Epidermal melanocyte (primary cell): Measurements from ENCODE around the gene CLEC20A.

Experiments
- DNase-seq: peaks from one replicate; pipeline ENCODE4 v3.0.0; 2011; ENCODE audit warnings: low spot score; ENCODE audit not compliant: insufficient read length

The CLEC20A gene

DNA sequence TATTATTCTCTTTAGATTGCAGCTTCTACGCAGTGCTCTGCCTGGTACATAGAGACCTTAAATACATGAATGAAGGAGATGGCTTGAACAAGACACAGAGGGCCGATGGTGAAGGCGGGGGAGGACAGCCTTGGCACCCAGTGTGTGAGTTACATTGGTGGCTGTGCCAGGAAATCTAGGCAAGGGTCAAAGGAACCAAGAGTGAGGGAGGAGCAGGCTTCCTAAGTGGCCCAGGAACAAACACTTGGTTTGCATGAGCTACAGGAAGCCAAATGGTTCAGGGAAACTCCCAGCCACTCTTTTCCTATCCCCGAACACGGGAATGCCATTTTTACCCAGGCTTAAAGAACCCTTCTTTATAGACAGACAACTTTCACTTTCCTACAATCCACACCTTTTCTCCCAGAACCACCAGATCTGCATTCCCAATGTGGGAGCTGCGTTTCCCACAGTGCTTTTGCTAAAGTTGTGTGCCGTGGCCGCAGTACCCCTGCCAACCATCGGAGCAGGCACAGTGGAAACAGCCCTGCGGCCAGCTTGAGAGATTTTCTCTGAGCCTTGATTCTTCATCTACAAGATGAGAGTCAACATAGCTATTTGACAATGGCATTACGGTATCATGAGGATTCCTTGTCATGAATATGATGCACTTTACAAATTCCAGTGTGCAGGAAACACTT, 3.5 kb upstream of the CLEC20A start:
- no peak for DNase-seq

GRCh38 chr1:178498896-178499675, 2.3 kb upstream of the CLEC20A start:
- DNase-seq = no peak

- no peak for DNase-seq
Measured at GRCh38 chr1:178497903-178498478, 1.2 kb upstream of the CLEC20A start.

DNA sequence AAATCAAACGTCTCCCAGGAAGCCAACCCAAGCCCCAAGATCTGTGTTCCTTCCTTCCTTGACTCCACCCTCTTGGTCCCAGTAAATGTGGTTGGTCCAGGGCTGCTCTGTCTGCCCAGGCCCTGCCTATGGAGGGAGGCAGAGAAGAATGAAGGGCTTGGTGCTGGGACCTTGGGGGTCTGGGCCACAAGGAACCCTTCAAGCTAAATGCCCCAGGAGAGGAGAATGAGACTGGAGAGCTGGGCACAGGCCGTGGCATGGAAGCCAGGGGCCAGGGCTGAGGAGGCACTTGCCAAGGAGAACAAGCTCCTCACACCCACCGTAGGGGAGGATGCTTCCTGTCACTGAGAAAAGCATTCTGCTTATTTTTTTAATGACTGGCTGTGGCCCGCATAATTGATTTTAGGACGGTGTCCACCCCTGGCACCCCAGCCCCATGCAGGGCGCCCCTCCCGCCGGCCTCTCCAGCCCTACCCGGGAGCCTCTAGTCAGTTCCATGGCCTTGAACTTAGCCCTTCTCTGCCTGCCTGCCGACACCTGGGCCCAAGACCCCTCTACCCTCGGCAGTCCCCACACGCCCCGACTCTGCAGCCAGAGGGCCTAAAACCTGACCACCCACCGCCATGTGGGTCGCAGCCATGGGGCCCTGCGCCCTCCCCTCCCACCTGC, 889 bp downstream of the CLEC20A start:
- DNase-seq = no peak

DNA sequence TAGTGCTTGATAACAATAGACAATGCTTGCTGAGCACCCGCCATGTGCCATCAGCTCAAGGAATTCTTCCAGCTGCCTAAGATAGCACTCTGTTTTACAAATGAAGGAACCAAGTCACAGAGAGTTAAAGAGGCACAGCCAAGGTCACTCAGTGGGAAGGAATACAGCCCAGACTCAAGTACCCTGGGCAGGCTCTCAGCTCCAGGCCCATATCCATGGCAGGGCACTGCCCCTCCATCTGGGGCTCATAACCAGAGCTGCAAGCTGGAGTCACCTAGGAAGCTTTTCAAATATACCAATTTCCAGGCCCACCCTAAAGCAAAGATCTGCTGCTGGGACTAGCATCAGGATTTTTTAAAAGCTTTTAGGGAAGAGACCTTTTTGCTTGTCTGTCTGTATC, 1.6 kb downstream of the CLEC20A start:
- no peak for DNase-seq

DNA sequence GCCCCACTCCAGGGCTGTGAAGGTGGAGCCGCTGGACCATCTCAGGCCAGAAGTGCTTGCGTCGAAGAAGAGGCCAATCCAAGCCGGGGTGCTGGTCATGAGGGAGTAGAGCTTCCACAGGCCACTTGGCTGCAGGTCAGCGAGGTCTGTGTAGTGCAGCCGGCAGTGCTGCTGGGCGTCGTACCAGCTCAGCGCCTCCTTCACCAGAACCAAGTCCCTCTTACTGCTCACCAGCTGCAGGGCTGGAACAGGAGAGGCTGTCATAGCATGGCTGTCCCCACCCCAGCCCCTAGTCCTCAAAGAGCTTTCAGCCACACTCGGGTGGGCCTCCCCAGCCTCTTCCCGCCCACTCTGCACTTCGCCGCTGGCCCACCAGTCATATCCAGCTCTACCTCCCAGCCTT, 2.2 kb downstream of the CLEC20A start:
- no peak for DNase-seq

GRCh38 chr1:178493301-178493741, 3.4 kb downstream of the CLEC20A start:
- no peak for DNase-seq

GRCh38 chr1:178492341-178492740, 4.4 kb downstream of the CLEC20A start:
- no peak for DNase-seq

- DNase-seq = no peak
Measured at GRCh38 chr1:178491721-178492120, 5.0 kb downstream of the CLEC20A start.

DNA sequence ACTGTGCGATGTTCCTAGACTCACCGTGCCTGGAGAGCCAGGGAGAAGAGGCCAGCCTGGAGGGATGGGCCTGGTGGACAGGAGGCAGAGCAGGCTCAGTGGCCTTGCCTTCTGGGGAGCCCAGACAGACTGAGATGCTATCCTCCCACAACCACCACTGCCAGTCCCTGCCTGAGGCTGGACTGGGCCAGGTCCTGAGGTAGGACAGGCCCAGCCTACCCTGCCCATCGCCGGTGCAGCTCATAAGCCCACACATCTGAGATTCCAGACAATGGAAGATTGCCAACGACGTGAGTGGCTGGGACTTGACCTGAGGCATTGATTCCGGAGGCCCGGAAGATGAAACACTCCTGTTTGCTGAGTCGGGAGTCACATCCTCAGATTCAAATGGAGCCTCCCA, 5.8 kb downstream of the CLEC20A start:
- no peak for DNase-seq

DNA sequence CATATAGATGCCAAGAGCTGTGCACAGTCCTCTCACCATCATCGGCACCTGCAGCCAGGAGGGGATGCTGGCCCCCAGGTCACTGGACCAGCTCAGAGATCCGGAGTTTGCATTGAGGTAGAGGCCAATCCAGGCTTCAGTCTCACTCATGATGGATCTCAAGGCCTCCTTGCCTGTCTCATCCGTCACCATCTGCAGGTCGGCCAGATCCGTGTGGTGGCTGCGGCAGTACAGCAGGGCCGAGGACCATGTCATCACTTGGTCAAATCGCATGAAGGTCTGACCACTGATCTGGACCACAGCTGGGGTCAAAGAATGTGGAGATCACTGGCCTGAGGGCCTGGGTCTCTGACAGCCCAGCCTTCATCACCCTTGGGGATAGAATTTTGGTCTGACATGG, 6.6 kb downstream of the CLEC20A start:
- no peak for DNase-seq

DNA sequence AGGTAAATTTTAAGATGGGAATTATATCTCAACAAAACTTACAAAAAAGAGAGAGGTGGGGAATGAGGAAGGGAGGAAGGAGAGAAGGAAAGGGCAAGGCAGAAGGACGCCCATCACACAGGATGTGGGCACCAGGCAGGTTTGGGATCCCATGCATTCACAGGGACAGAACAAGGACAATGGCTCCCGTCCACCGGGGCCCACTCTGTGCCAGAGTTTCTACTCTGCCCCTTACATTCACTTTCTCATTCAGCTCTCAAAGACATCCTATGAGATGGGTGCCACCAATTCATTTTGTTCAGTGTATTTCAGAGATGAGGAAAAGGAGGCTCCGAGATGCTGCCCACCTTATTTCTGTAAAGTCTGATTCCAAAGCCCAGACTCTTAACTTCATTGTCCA, 7.4 kb downstream of the CLEC20A start:
- no peak for DNase-seq

DNA sequence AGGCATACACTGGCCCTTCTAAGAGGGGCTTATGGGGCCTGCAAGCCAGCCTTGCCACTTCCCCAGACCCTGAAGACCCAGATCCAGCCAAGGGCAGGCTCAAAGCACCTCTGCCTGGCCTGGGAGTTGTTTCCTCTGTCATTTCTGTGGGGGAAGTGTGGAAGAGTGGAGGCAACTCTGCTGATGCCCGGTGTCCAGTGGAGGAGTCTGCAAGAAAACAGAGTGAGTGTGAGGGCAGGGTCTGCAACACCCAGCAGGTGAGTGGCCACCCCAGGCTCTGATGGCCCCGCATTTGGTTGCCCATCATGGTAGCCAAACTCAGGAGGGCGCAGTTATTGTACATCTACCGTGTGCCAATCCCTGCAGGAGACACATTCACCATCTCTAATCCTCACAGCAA, 8.4 kb downstream of the CLEC20A start:
- no peak for DNase-seq

GRCh38 chr1:178487070-178487615, 9.6 kb downstream of the CLEC20A start:
- no peak for DNase-seq

DNA sequence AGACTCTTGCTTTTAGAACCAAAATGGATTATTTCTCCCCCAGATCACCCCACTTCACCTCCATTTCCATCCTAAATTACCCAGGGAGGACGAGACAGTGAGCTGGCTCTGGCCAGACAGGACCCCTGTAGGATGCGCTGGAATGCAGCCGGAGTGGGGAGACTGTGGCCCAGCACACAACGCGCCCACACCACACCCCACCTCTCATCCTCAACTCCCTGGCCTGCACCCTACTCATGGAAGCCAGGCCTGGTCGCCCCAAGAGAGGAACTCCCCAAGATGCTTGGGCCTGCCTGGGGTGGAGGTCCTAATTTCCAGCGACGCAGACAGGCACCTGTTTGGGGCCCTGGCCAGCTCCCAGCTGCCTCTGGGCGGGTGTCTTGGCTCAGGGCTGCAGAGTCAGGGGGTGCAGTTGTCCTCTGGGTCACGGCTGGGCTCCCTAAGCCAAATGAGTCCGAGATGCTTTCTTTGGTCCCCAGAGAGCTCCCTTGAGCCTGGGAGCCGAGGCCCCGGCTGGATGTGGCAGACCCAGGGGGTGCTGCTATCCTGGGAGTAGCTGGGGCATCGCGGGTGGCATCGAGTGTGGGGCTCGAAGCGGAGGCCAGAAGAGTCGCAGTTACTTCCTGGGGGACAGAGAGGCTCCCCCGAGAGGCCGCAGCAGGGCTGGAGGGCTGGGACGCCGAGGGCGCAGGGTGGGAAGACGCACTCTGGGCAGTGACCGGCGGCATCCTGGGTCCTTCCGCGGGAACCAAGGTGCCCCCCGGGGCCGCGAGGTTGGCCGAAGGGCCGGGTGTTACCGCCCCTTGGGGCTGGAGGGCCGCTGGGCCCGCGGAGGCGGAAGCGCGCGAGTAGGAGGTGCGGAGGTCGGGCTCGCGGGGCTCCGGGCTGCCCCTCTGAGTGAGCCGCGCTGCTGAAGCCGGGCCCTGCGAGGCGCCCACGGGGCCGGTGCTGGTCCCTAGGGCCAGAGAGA, 10.4 kb downstream of the CLEC20A start:
- DNase-seq = no peak

DNA sequence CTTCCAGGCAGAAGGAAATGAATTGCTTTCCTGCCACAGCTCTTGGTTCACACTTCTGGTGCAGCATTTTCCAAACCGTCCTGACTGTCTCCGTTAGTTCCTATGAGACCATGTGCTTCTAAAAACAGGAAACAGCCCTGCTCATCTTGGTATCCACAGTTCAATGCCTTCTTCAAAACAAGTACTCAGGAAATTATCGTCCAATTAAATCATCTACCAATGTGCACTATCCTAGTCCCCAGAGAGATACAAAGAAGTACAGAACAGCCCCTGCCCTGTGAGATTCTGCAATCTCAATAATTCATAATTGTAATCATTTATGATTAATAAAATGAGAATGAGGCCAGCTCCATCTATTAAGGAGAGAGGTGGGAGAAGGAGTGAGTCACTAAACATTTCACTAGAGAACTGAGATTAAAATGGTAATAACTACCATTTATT, 11.2 kb downstream of the CLEC20A start:
- DNase-seq = no peak

- DNase-seq = no peak
Measured at GRCh38 chr1:178484698-178485225, 12.0 kb downstream of the CLEC20A start.

- DNase-seq = no peak
Measured at GRCh38 chr1:178483251-178483957, 13.4 kb downstream of the CLEC20A start.

DNA sequence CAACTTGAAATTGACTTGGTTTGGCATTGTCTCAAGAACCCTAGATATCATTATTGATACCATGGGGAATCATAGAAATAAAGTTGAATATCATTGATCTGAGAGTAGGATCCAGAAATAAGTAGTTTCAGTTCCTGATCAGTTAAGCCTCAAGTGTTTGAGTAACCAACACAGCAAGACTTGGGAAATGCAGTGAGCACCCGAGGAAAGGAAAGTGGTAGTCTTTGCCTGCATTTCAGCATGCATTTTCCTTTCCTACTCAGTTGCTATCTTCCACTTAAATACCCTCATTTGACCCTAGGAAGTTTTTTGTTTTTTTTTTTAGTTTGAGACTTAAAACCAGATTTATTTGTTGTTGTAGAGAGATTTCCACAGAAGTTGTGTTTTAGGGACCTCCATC, 18.9 kb downstream of the CLEC20A start:
- no peak for DNase-seq

DNA sequence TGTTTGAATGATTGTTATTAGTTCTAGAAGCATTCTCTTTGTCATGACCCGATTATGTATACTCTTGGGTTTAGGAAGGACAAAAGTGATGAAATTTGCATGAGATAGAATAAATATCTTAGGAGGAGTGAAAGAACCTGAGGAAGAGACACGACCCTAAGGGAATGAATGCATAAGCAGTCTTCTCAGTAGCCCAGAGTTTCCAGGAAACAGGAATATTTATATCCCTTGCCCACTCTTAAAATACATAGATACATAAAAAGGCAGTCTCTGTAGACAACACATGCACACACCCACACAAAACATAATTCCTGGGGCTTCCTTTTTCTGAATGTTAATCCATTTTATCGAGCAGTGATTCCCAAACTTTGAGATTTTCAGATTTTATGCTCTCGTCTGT, 19.4 kb downstream of the CLEC20A start:
- no peak for DNase-seq
